ENCODE results near the gene HIGD1A. TPM values are rescaled to one million over a fixed set of nuclear protein-coding genes. Genes with fewer than 3 reads are reported as not detected.

Gene HIGD1A
- total RNA-seq (10 to 100 TPM; 23.0 to 26.5 TPM), polyA plus RNA-seq (10 to 100 TPM; 70.8 to 88.3 (median 80.7) TPM), total RNA-seq (3.0 to 32.4 (median 13.3) reads per million in 6 experiments)

- Mint-ChIP-seq H3K4me1 (peaks cover 19 to 58% (median 50%) of the 10 kb centered on the region in 4 donors), H3K36me3 (peaks cover 0 to 4% (median 0%) of the 10 kb centered on the region in 3 donors), H3K9me3 (no peaks in the 10 kb centered on the region), H3K27me3 (peaks cover 0 to 10% (median 4%) of the 10 kb centered on the region in 5 donors), H3K27ac (peak within 1 kb of the TSS; percentile 88 to 98 (median 96)), H3K4me3 (peak within 1 kb of the TSS; percentile 90 to 98 (median 97))
- peak; percentile 98 for ATAC-seq
- POLR2A ChIA-PET: interaction anchor here (0.6 to 1.5 kb wide), 3 partner anchors 32 to 232 kb away, joined by 3 to 5 read pairs (median 3); no protein-coding TSS in a partner anchor
- peak; percentile 86 to 95 (median 90) for DNase-seq
These were observed at the start of gene HIGD1A for GRCh38 chr3:42804106-42804830. HIGD1A (minus strand) TSS chr3:42804490; CDS start chr3:42794253, 10,237 bp downstream.

GRCh38 chr3:42853739-42854302 lies 49.5 kb upstream of the HIGD1A start:
- H3K4me3 Mint-ChIP-seq: no peak overlapping the region
- DNase-seq (no peak), ATAC-seq (no peak)
- H3K36me3 Mint-ChIP-seq: peaks cover 0 to 3% (median 0%) of the 10 kb centered on the region in 3 donors
- no peak overlapping the region for H3K27ac Mint-ChIP-seq
- no peaks in the 10 kb centered on the region for H3K9me3 Mint-ChIP-seq
- H3K27me3 Mint-ChIP-seq: peaks cover 4 to 13% (median 5%) of the 10 kb centered on the region in 5 donors
- POLR2A ChIA-PET: no interaction called here
- peaks cover 0 to 6% (median 0%) of the 10 kb centered on the region in 4 donors for H3K4me1 Mint-ChIP-seq

- peaks cover 4 to 11% (median 5%) of the 10 kb centered on the region in 5 donors for H3K27me3 Mint-ChIP-seq
- no peak overlapping the region for H3K27ac Mint-ChIP-seq
- ATAC-seq (no peak), DNase-seq (no peak)
- no peaks in the 10 kb centered on the region for H3K36me3 Mint-ChIP-seq
- H3K9me3 Mint-ChIP-seq: no peaks in the 10 kb centered on the region
- H3K4me3 Mint-ChIP-seq: no peak overlapping the region
- peaks cover 0 to 6% (median 0%) of the 10 kb centered on the region in 4 donors for H3K4me1 Mint-ChIP-seq
- POLR2A ChIA-PET: no interaction called here
These were observed 48.8 kb upstream of the HIGD1A start for GRCh38 chr3:42853056-42853455.

- ATAC-seq: no peak
- no peak for DNase-seq
- POLR2A ChIA-PET: no interaction called here
- no peak overlapping the region for H3K27ac Mint-ChIP-seq
- H3K4me1 Mint-ChIP-seq: peaks cover under 1 to 11% (median 3%) of the 10 kb centered on the region in 4 donors
- no peaks in the 10 kb centered on the region for H3K9me3 Mint-ChIP-seq
- H3K4me3 Mint-ChIP-seq: no peak overlapping the region
- H3K36me3 Mint-ChIP-seq: no peaks in the 10 kb centered on the region
- peaks cover 4 to 11% (median 5%) of the 10 kb centered on the region in 5 donors for H3K27me3 Mint-ChIP-seq
These were observed 48.2 kb upstream of the HIGD1A start for GRCh38 chr3:42852441-42852840.

- Mint-ChIP-seq H3K36me3 (no peaks in the 10 kb centered on the region), H3K9me3 (no peaks in the 10 kb centered on the region), H3K27ac (no peak overlapping the region), H3K27me3 (peaks cover 0 to 10% (median 5%) of the 10 kb centered on the region in 5 donors), H3K4me3 (no peak overlapping the region), H3K4me1 (peaks cover 7 to 18% (median 13%) of the 10 kb centered on the region in 4 donors)
- ATAC-seq: no peak
- POLR2A ChIA-PET: no interaction called here
- DNase-seq: no peak
These were observed 47.0 kb upstream of the HIGD1A start for GRCh38 chr3:42851228-42851834.

GRCh38 chr3:42850263-42850662 lies 46.0 kb upstream of the HIGD1A start:
- Mint-ChIP-seq H3K4me1 (peaks cover 7 to 17% (median 13%) of the 10 kb centered on the region in 4 donors), H3K36me3 (no peaks in the 10 kb centered on the region), H3K27ac (no peak overlapping the region)

GRCh38 chr3:42849017-42849416 lies 44.7 kb upstream of the HIGD1A start:
- ATAC-seq: no peak
- H3K27ac Mint-ChIP-seq: no peak overlapping the region
- H3K9me3 Mint-ChIP-seq: no peaks in the 10 kb centered on the region
- no peak overlapping the region for H3K4me3 Mint-ChIP-seq
- peaks cover 0 to 1% (median 0%) of the 10 kb centered on the region in 5 donors for H3K27me3 Mint-ChIP-seq
- POLR2A ChIA-PET: no interaction called here
- DNase-seq: no peak
- no peaks in the 10 kb centered on the region for H3K36me3 Mint-ChIP-seq
- H3K4me1 Mint-ChIP-seq: peaks cover 7 to 17% (median 13%) of the 10 kb centered on the region in 4 donors

More at GRCh38 chr3:42850263-42850662, 46.0 kb upstream of the HIGD1A start:
- H3K4me3 Mint-ChIP-seq: no peak overlapping the region
- peaks cover 0 to 5% (median 2%) of the 10 kb centered on the region in 5 donors for H3K27me3 Mint-ChIP-seq
- POLR2A ChIA-PET: no interaction called here
- ATAC-seq: no peak
- no peak for DNase-seq
- H3K9me3 Mint-ChIP-seq: no peaks in the 10 kb centered on the region

GRCh38 chr3:42847731-42848130 lies 43.4 kb upstream of the HIGD1A start:
- Mint-ChIP-seq H3K27ac (peak overlapping the region in 4 of 10 donors; percentile 58 to 83 (median 67)), H3K4me3 (peak overlapping the region in 1 of 10 donors; percentile 29), H3K27me3 (no peaks in the 10 kb centered on the region), H3K9me3 (no peaks in the 10 kb centered on the region), H3K4me1 (peaks cover 7 to 17% (median 13%) of the 10 kb centered on the region in 4 donors), H3K36me3 (no peaks in the 10 kb centered on the region)
- ATAC-seq: no peak
- no peak for DNase-seq
- POLR2A ChIA-PET: interaction anchor here (0.7 kb wide), 1 partner anchor 57 kb away, joined by 3 read pairs; no protein-coding TSS in a partner anchor

GRCh38 chr3:42846685-42847522 lies 42.6 kb upstream of the HIGD1A start:
- Mint-ChIP-seq H3K36me3 (no peaks in the 10 kb centered on the region), H3K4me3 (peak overlapping the region in 4 of 10 donors; percentile 1 to 67 (median 22)), H3K27me3 (peaks cover 0 to 2% (median 0%) of the 10 kb centered on the region in 5 donors), H3K27ac (peak overlapping the region; percentile 23 to 86 (median 76)), H3K9me3 (no peaks in the 10 kb centered on the region), H3K4me1 (peaks cover 7 to 17% (median 13%) of the 10 kb centered on the region in 4 donors)
- POLR2A ChIA-PET: interaction anchor here (0.7 kb wide), 1 partner anchor 58 kb away, joined by 3 read pairs; no protein-coding TSS in a partner anchor
- ATAC-seq (peak; percentile 54 to 79), DNase-seq (peak in 2 of 10 donors; percentile 3 to 5)

- H3K27ac Mint-ChIP-seq: no peak overlapping the region
- POLR2A ChIA-PET: no interaction called here
- peaks cover 0 to 2% (median 0%) of the 10 kb centered on the region in 5 donors for H3K27me3 Mint-ChIP-seq
- no peaks in the 10 kb centered on the region for H3K36me3 Mint-ChIP-seq
- ATAC-seq: no peak
- no peaks in the 10 kb centered on the region for H3K9me3 Mint-ChIP-seq
- H3K4me1 Mint-ChIP-seq: peaks cover 7 to 17% (median 13%) of the 10 kb centered on the region in 4 donors
- H3K4me3 Mint-ChIP-seq: no peak overlapping the region
- DNase-seq: no peak
These were observed 40.5 kb upstream of the HIGD1A start for GRCh38 chr3:42844815-42845214.

GRCh38 chr3:42844412-42844713 lies 40.1 kb upstream of the HIGD1A start:
- no peak for DNase-seq
- Mint-ChIP-seq H3K36me3 (no peaks in the 10 kb centered on the region), H3K9me3 (no peaks in the 10 kb centered on the region), H3K27me3 (peaks cover 0 to 6% (median 0%) of the 10 kb centered on the region in 5 donors), H3K27ac (no peak overlapping the region), H3K4me1 (peaks cover 7 to 17% (median 14%) of the 10 kb centered on the region in 4 donors), H3K4me3 (no peak overlapping the region)
- no peak for ATAC-seq
- POLR2A ChIA-PET: no interaction called here
